Mesenchymal stem cell (in vitro differentiated cells and primary cell): ENCODE measurements around the gene ASCC2.

Experiments used
- DNase-seq: peaks from one replicate; pipeline ENCODE4 v3.0.0-alpha.2; 2013
- H2AFZ ChIP-seq: one replicate; pipeline ENCODE4 v1.6.1; 2013; ENCODE audit warnings: low read depth, mild to moderate bottlenecking, control low read depth, inconsistent platforms, low read length, moderate library complexity
- H2AK5ac ChIP-seq: 2 replicates; pipeline ENCODE4 v1.6.1; 2013; ENCODE audit warnings: low read length, moderate library complexity, mild to moderate bottlenecking, inconsistent platforms; ENCODE audit not compliant: severe bottlenecking
- H2BK120ac ChIP-seq: one replicate; pipeline ENCODE4 v1.6.1; 2013; ENCODE audit warnings: low read depth, mild to moderate bottlenecking, inconsistent platforms, low read length, moderate library complexity
- H2BK12ac ChIP-seq, 2 experiments: one replicate each; pipeline ENCODE4 v1.6.1; 2013; ENCODE audit warnings: inconsistent platforms in 2 of 2, low read length in 2 of 2, mild to moderate bottlenecking in 2 of 2, moderate library complexity in 2 of 2, control low read depth in 1 of 2
- H2BK15ac ChIP-seq: one replicate; pipeline ENCODE4 v1.6.1; 2013; ENCODE audit warnings: mild to moderate bottlenecking, low read depth, inconsistent platforms; ENCODE audit not compliant: poor library complexity, severe bottlenecking
- H2BK5ac ChIP-seq: 2 replicates; pipeline ENCODE4 v1.6.1; 2013; ENCODE audit warnings: low read depth, mild to moderate bottlenecking, low read length, control low read depth, inconsistent platforms; ENCODE audit not compliant: poor library complexity, severe bottlenecking
- H3K14ac ChIP-seq, 2 experiments: one replicate each; pipeline ENCODE4 v1.6.1; 2013; ENCODE audit warnings: inconsistent platforms in 2 of 2, low read length in 2 of 2, control low read depth in 1 of 2, mild to moderate bottlenecking in 1 of 2, moderate library complexity in 1 of 2
- H3K18ac ChIP-seq, 2 experiments: one replicate each; pipeline ENCODE4 v1.6.1; 2013; ENCODE audit warnings: inconsistent platforms in 2 of 2, low read length in 2 of 2, control low read depth in 1 of 2, low read depth in 1 of 2, mild to moderate bottlenecking in 1 of 2
- H3K23ac ChIP-seq, 2 experiments: one replicate each; pipeline ENCODE4 v1.6.1; 2013; ENCODE audit warnings: inconsistent platforms in 2 of 2, low read length in 2 of 2, mild to moderate bottlenecking in 2 of 2, moderate library complexity in 2 of 2, control low read depth in 1 of 2
- H3K27ac ChIP-seq: 2 replicates; pipeline ENCODE4 v1.5.1; 2013; ENCODE audit warnings: mild to moderate bottlenecking, moderate library complexity, low read length, control low read depth, inconsistent platforms; ENCODE audit not compliant: poor library complexity, severe bottlenecking
- H3K27me3 ChIP-seq, 2 experiments: 2 replicates each; pipeline versions ENCODE4 v1.6.1 to v1.7.0; 2013; ENCODE audit warnings: low read length in 2 of 2, mild to moderate bottlenecking in 2 of 2, moderate library complexity in 2 of 2, control low read depth in 1 of 2, inconsistent platforms in 1 of 2; ENCODE audit not compliant: control insufficient read depth in 1 of 2, insufficient read depth in 1 of 2
- H3K36me3 ChIP-seq, 2 experiments: 2 replicates each; pipeline versions ENCODE4 v1.6.1 to v1.7.0; 2013; ENCODE audit warnings: low read length in 2 of 2, control low read depth in 1 of 2, inconsistent platforms in 1 of 2, low read depth in 1 of 2, mild to moderate bottlenecking in 1 of 2; ENCODE audit not compliant: insufficient read depth in 2 of 2, control insufficient read depth in 1 of 2
- H3K4ac ChIP-seq, 2 experiments: one replicate each; pipeline ENCODE4 v1.6.1; 2013; ENCODE audit warnings: inconsistent platforms in 2 of 2, low read length in 2 of 2, mild to moderate bottlenecking in 2 of 2, moderate library complexity in 2 of 2, control low read depth in 1 of 2, low read depth in 1 of 2
- H3K4me1 ChIP-seq: 2 replicates; pipeline ENCODE4 v1.6.1; 2013; ENCODE audit warnings: low read depth, low read length, control low read depth; ENCODE audit not compliant: control insufficient read depth, insufficient read depth
- H3K4me2 ChIP-seq: 2 replicates; pipeline ENCODE4 v1.6.1; 2013; ENCODE audit warnings: low read length, mild to moderate bottlenecking, inconsistent platforms; ENCODE audit not compliant: poor library complexity, severe bottlenecking
- H3K4me3 ChIP-seq, 2 experiments: 2 replicates each; pipeline versions ENCODE4 v1.5.1 to v1.7.0; 2013; ENCODE audit warnings: low read length in 2 of 2, mild to moderate bottlenecking in 2 of 2, control low read depth in 1 of 2, low read depth in 1 of 2; ENCODE audit not compliant: insufficient read depth in 1 of 2
- H3K79me1 ChIP-seq: replicated peaks from 2 replicates; pipeline ENCODE4 v1.6.1; 2013; ENCODE audit warnings: mild to moderate bottlenecking, control low read depth, low read length, inconsistent platforms; ENCODE audit not compliant: poor library complexity, severe bottlenecking
- H3K9ac ChIP-seq: 2 replicates; pipeline ENCODE4 v1.7.0; 2013; ENCODE audit warnings: mild to moderate bottlenecking, low read length, moderate library complexity
- H3K9me3 ChIP-seq: 2 replicates; pipeline ENCODE4 v1.7.0; 2013; ENCODE audit warnings: mild to moderate bottlenecking, low read length; ENCODE audit not compliant: control insufficient read depth
- H4K8ac ChIP-seq: one replicate; pipeline ENCODE4 v1.6.1; 2013; ENCODE audit warnings: inconsistent platforms, mild to moderate bottlenecking, low read length, moderate library complexity
- H4K91ac ChIP-seq: one replicate; pipeline ENCODE4 v1.6.1; 2013; ENCODE audit warnings: mild to moderate bottlenecking, low read length, inconsistent platforms
- WGBS: methylation state at CpG from one replicate; pipeline ENCODE4 v1.1.7; 2013; ENCODE audit warnings: mixed read lengths; 5-methylcytosine and 5-hydroxymethylcytosine counted together

Gene ASCC2

GRCh38 chr22:29744902-29745301, 93.2 kb downstream of the ASCC2 start:
- no peaks in the 10 kb centered on the region for H3K27me3 ChIP-seq
- no peak overlapping the region for H3K4me3 ChIP-seq
- H2BK15ac ChIP-seq, result no peak overlapping the region
- peak; percentile 7 for DNase-seq
- H3K36me3 ChIP-seq, result peaks cover 53 to 65% of the 10 kb centered on the region in 2 experiments
- no peak overlapping the region for H3K14ac ChIP-seq
- H3K4ac ChIP-seq, result no peak overlapping the region
- H2AFZ ChIP-seq, result no peak overlapping the region
- no peak overlapping the region for H2BK5ac ChIP-seq
- H3K23ac ChIP-seq, result no peak overlapping the region
- H4K8ac ChIP-seq, result no peak overlapping the region
- H4K91ac ChIP-seq, result no peak overlapping the region
- H3K27ac ChIP-seq, result no peak overlapping the region
- H3K9ac ChIP-seq, result no peak overlapping the region
- no peak overlapping the region for H2BK120ac ChIP-seq
- no peak overlapping the region for H3K18ac ChIP-seq
- WGBS, result 88% methylated on average over 8 of the region's 8 CpGs
- H3K4me2 ChIP-seq, result no peak overlapping the region
- H2BK12ac ChIP-seq, result no peak overlapping the region
- no peaks in the 10 kb centered on the region for H3K9me3 ChIP-seq
- peaks cover 3% of the 10 kb centered on the region for H3K4me1 ChIP-seq
- no peaks in the 10 kb centered on the region for H3K79me1 ChIP-seq
- no peak overlapping the region for H2AK5ac ChIP-seq

- Histone ChIP-seq H3K79me1 (no peaks in the 10 kb centered on the region), H3K4ac (no peak overlapping the region), H3K36me3 (peaks cover 46 to 69% of the 10 kb centered on the region in 2 experiments), H3K14ac (no peak overlapping the region), H4K91ac (no peak overlapping the region), H3K4me2 (no peak overlapping the region), H3K18ac (no peak overlapping the region), H2AK5ac (no peak overlapping the region), H2BK5ac (no peak overlapping the region), H2BK15ac (no peak overlapping the region), H3K9ac (no peak overlapping the region), H3K4me1 (peaks cover 5% of the 10 kb centered on the region), H3K27me3 (no peaks in the 10 kb centered on the region), H3K9me3 (no peaks in the 10 kb centered on the region), H3K23ac (no peak overlapping the region), H4K8ac (no peak overlapping the region), H3K4me3 (no peak overlapping the region), H2AFZ (no peak overlapping the region), H2BK120ac (no peak overlapping the region), H3K27ac (no peak overlapping the region), H2BK12ac (no peak overlapping the region)
- no peak for DNase-seq
- WGBS, result 87% methylated on average over 13 of the region's 13 CpGs
These were observed 95.7 kb downstream of the ASCC2 start for GRCh38 chr22:29742326-29742725.

GRCh38 chr22:29741926-29742325, 96.1 kb downstream of the ASCC2 start:
- H3K27ac ChIP-seq, result no peak overlapping the region
- no peak overlapping the region for H3K9ac ChIP-seq
- no peak overlapping the region for H3K18ac ChIP-seq
- H4K8ac ChIP-seq, result no peak overlapping the region
- H3K27me3 ChIP-seq, result no peaks in the 10 kb centered on the region
- no peak overlapping the region for H3K4me2 ChIP-seq
- no peak overlapping the region for H2AK5ac ChIP-seq
- H4K91ac ChIP-seq, result no peak overlapping the region
- H3K23ac ChIP-seq, result no peak overlapping the region
- 92% methylated on average over 2 of the region's 2 CpGs for WGBS
- H3K79me1 ChIP-seq, result no peaks in the 10 kb centered on the region
- H2BK15ac ChIP-seq, result no peak overlapping the region
- no peak overlapping the region for H3K4me3 ChIP-seq
- H3K4me1 ChIP-seq, result peaks cover 5% of the 10 kb centered on the region
- H2BK5ac ChIP-seq, result no peak overlapping the region
- H3K4ac ChIP-seq, result no peak overlapping the region
- DNase-seq, result no peak
- H3K9me3 ChIP-seq, result no peaks in the 10 kb centered on the region
- H2BK120ac ChIP-seq, result no peak overlapping the region
- no peak overlapping the region for H2BK12ac ChIP-seq
- H3K36me3 ChIP-seq, result peaks cover 42 to 66% of the 10 kb centered on the region in 2 experiments
- no peak overlapping the region for H3K14ac ChIP-seq
- no peak overlapping the region for H2AFZ ChIP-seq

GRCh38 chr22:29740216-29740615, 97.9 kb downstream of the ASCC2 start:
- Histone ChIP-seq H3K27me3 (no peaks in the 10 kb centered on the region), H3K36me3 (peaks cover 28 to 59% of the 10 kb centered on the region in 2 experiments), H3K18ac (no peak overlapping the region), H3K4ac (no peak overlapping the region), H2BK15ac (no peak overlapping the region), H2BK120ac (no peak overlapping the region), H3K79me1 (no peaks in the 10 kb centered on the region), H3K4me2 (no peak overlapping the region), H2AFZ (no peak overlapping the region), H2BK5ac (no peak overlapping the region), H3K9me3 (no peaks in the 10 kb centered on the region), H2BK12ac (no peak overlapping the region), H3K9ac (no peak overlapping the region), H3K27ac (no peak overlapping the region), H3K23ac (no peak overlapping the region), H4K8ac (no peak overlapping the region), H3K14ac (no peak overlapping the region), H4K91ac (no peak overlapping the region), H3K4me1 (peaks cover 5% of the 10 kb centered on the region), H2AK5ac (no peak overlapping the region), H3K4me3 (no peak overlapping the region)
- WGBS, result 95% methylated on average over 4 of the region's 5 CpGs
- no peak for DNase-seq
